Endothelial cell of umbilical vein (primary cell): ENCODE measurements around the gene PLXNA1. TPM values are rescaled to one million over a fixed set of nuclear protein-coding genes. Genes with fewer than 3 reads are reported as not detected.

ENCODE experiments used
- BruUV-seq: library from RNA; stranded (reverse); fragments of 400-500 nt; replicated peaks from 2 replicates; lab custom pipeline; 2021; lab: Mats Ljungman, UMichigan
- CTCF ChIA-PET: fragments of 300-600, 350-600 bp; sonication (Branson Sonifier 250); formaldehyde crosslinking; loops from one replicate; lab custom pipeline; 2021; ENCODE audit warnings: antibody characterized with exemption, inconsistent platforms; lab: Charles Lee
- POLR2A ChIA-PET: fragments of 300-600, 350-600 bp; sonication (Branson Sonifier 250); formaldehyde crosslinking; loops from one replicate; lab custom pipeline; 2021; ENCODE audit warnings: antibody characterized with exemption, inconsistent platforms; lab: Charles Lee
- DNase-seq: peaks from one replicate; pipeline ENCODE4 v3.0.0-alpha.2; 2011; ENCODE audit warnings: low read depth, low spot score
- FAIRE-seq: peaks from 2 replicates; lab custom pipeline; 2011; peaks lifted over from hg19 to GRCh38; lab: Jason Lieb, UNC
- H2AFZ ChIP-seq: 2 replicates; pipeline ENCODE4 v1.6.0; 2012; ENCODE audit warnings: low read depth, low read length, control low read depth, inconsistent platforms
- H3K27ac ChIP-seq: 2 replicates; pipeline ENCODE4 v1.5.1; 2011; ENCODE audit warnings: low read depth, mild to moderate bottlenecking, control low read depth, low read length, moderate library complexity; ENCODE audit not compliant: insufficient read depth
- H3K27me3 ChIP-seq, 2 experiments: 2 replicates each; pipeline versions ENCODE4 v1.6.0 to v1.6.1; 2011; ENCODE audit warnings: low read length in 2 of 2, mixed read lengths in 1 of 2; ENCODE audit not compliant: control insufficient read depth in 2 of 2, insufficient read depth in 2 of 2
- H3K36me3 ChIP-seq, 2 experiments: 2 replicates in 1 of 2; 3 replicates in 1 of 2; pipeline ENCODE4 v1.5.1; 2011; ENCODE audit warnings: low read length in 2 of 2, mild to moderate bottlenecking in 1 of 2, moderate library complexity in 1 of 2; ENCODE audit not compliant: control insufficient read depth in 2 of 2, insufficient read depth in 2 of 2; ENCODE audit errors: extremely low read depth in 1 of 2
- H3K4me1 ChIP-seq: 3 replicates; pipeline ENCODE4 v1.5.1; 2011; ENCODE audit warnings: mild to moderate bottlenecking, low read length; ENCODE audit not compliant: control insufficient read depth, insufficient read depth; ENCODE audit errors: extremely low read depth
- H3K4me2 ChIP-seq: 2 replicates; pipeline ENCODE4 v1.6.1; 2011; ENCODE audit warnings: low read length, control low read depth, mixed read lengths; ENCODE audit not compliant: insufficient read depth
- H3K4me3 ChIP-seq, 3 experiments: fragments of 200-600 bp in 1 of 3; sonication (generic), shearing (Covaris generic) in 1 of 3; replicated peaks in 1 of 3; 2 replicates each; pipeline ENCODE4 v1.5.1; 2011 to 2016; ENCODE audit warnings: control low read depth in 3 of 3, low read length in 3 of 3, mild to moderate bottlenecking in 2 of 3, inconsistent platforms in 1 of 3, low read depth in 1 of 3, moderate library complexity in 1 of 3; ENCODE audit not compliant: insufficient read depth in 1 of 3
- H3K79me2 ChIP-seq: 2 replicates; pipeline ENCODE4 v1.6.0; 2012; ENCODE audit warnings: low read length, inconsistent platforms; ENCODE audit not compliant: control insufficient read depth, insufficient read depth
- H3K9ac ChIP-seq: replicated peaks from 2 replicates; pipeline ENCODE3; 2011; ENCODE audit warnings: low read length, control low read depth; ENCODE audit not compliant: insufficient read depth; ENCODE audit errors: extremely low read depth
- H3K9me1 ChIP-seq: replicated peaks from 3 replicates; pipeline ENCODE4 v1.6.0; 2011; ENCODE audit warnings: mild to moderate bottlenecking, low read length; ENCODE audit not compliant: control insufficient read depth, insufficient read depth; ENCODE audit errors: extremely low read depth
- H3K9me3 ChIP-seq: replicated peaks from 2 replicates; pipeline ENCODE4 v1.5.1; 2012; ENCODE audit warnings: low read length, inconsistent platforms; ENCODE audit not compliant: control insufficient read depth, insufficient read depth
- H4K20me1 ChIP-seq: replicated peaks from 2 replicates; pipeline ENCODE3; 2011; ENCODE audit warnings: mild to moderate bottlenecking, low read length; ENCODE audit not compliant: control insufficient read depth, insufficient read depth; ENCODE audit errors: extremely low read depth
- EZH2 ChIP-seq: IDR thresholded peaks from 2 replicates; pipeline ENCODE4 v1.6.1; 2012; ENCODE audit warnings: borderline replicate concordance, low read depth, mild to moderate bottlenecking, moderate library complexity, low read length, inconsistent platforms; ENCODE audit not compliant: severe bottlenecking
- FOS ChIP-seq: IDR thresholded peaks from 2 replicates; pipeline ENCODE4 v1.6.1; 2011; ENCODE audit warnings: mild to moderate bottlenecking, low read length, moderate library complexity, borderline replicate concordance; ENCODE audit not compliant: insufficient read depth
- GATA2 ChIP-seq: IDR thresholded peaks from 2 replicates; pipeline ENCODE4 v1.7.0; 2011; ENCODE audit warnings: low read depth, mild to moderate bottlenecking, moderate library complexity, mixed read lengths, low read length; ENCODE audit not compliant: insufficient read length, insufficient read depth
- JUN ChIP-seq: IDR thresholded peaks from 2 replicates; pipeline ENCODE4 v1.6.1; 2011; ENCODE audit warnings: borderline replicate concordance, low read depth; ENCODE audit not compliant: insufficient read length, insufficient read depth
- MAX ChIP-seq: IDR thresholded peaks from 2 replicates; pipeline ENCODE4 v1.6.1; 2011; ENCODE audit not compliant: insufficient read depth, insufficient read length
- MYC ChIP-seq: IDR thresholded peaks from one replicate; pipeline ENCODE4 v1.6.1; 2011; ENCODE audit warnings: mild to moderate bottlenecking, low read depth, low read length
- POLR2A ChIP-seq: IDR thresholded peaks from 2 replicates; pipeline ENCODE4 v1.6.1; 2012; ENCODE audit warnings: low read depth, mild to moderate bottlenecking, control low read depth, low read length
- POLR2AphosphoS5 ChIP-seq: IDR thresholded peaks from 2 replicates; pipeline ENCODE4 v1.6.1; 2012; ENCODE audit warnings: low read depth, mild to moderate bottlenecking, control low read depth, low read length, moderate library complexity; ENCODE audit not compliant: insufficient read depth
- dilution Hi-C: fragments of 300-500 bp; cut with MboI; formaldehyde crosslinking; loops from one replicate; pipeline ENCODE4 v1.15.0; 2019; ENCODE audit warnings: low sequenced_read_pairs; ENCODE audit not compliant: extremely low pct_ligation_motif_present
- intact Hi-C: fragments of 100-400 bp; cut with micrococcal nuclease; formaldehyde crosslinking; loops from one replicate; pipeline ENCODE4 v1.10.0; 2022
- polyA plus RNA-seq, 4 experiments: library from polyadenylated mRNA; depleted of rRNA in 3 of 4; stranded (reverse) in 3 of 4; unstranded in 1 of 4; fragments of >200 nt; gene quantifications; 2 replicates each; pipeline versions ENCODE4 v1.2.1 to v1.2.3, GENCODE V29; 2011 to 2012; ENCODE audit warnings: missing spikeins in 1 of 4
- total RNA-seq: library from RNA; stranded (reverse); gene quantifications from 2 replicates; pipeline ENCODE4 v1.2.3, GENCODE V29; 2021
- TF ChIP-seq, protein P1 (sequence below), 2 donors: IDR thresholded peaks; 1 replicate in 1 of 2; 2 replicates in 1 of 2; pipeline ENCODE4 v1.5.1; 2011; ENCODE audit warnings: low read length in 2 of 2, mild to moderate bottlenecking in 2 of 2, moderate library complexity in 2 of 2, control low read depth in 1 of 2, inconsistent platforms in 1 of 2, low read depth in 1 of 2; ENCODE audit not compliant: insufficient read depth in 1 of 2; ENCODE audit errors: extremely low read depth in 1 of 2

Gene PLXNA1
- total and polyA plus RNA-seq, 2 donors (not counting 3 experiments of a cell fraction or from before 2014, with no cell fraction given): 14.1 to 18.4 TPM

- H3K4me2 ChIP-seq: no peak overlapping the region
- H3K9ac ChIP-seq: no peak overlapping the region
- H3K4me1 ChIP-seq: no peaks in the 10 kb centered on the region
- FAIRE-seq (no peak), DNase-seq (no peak)
- ChIA-PET POLR2A (no interaction called here), CTCF (no interaction called here)
- no peaks in the 10 kb centered on the region for H3K9me1 ChIP-seq
- dilution Hi-C loops (no loop called here), intact Hi-C loops (no loop called here)
- no peaks in the 10 kb centered on the region for H4K20me1 ChIP-seq
- peaks cover 0 to 3% of the 10 kb centered on the region in 2 experiments for H3K36me3 ChIP-seq
- no peak overlapping the region for H3K27ac ChIP-seq
- H3K27me3 ChIP-seq: no peaks in the 10 kb centered on the region
- no peaks in the 10 kb centered on the region for H3K9me3 ChIP-seq
- no peaks in the 10 kb centered on the region for H3K79me2 ChIP-seq
- BruUV-seq: no TSS peak
- H3K4me3 ChIP-seq: no peak overlapping the region
- TF ChIP-seq GATA2 (no peak), FOS (no peak), POLR2AphosphoS5 (no peak), POLR2A (no peak), MAX (no peak), MYC (no peak), EZH2 (no peak), JUN (no peak)
- TF ChIP-seq, protein P1, sequence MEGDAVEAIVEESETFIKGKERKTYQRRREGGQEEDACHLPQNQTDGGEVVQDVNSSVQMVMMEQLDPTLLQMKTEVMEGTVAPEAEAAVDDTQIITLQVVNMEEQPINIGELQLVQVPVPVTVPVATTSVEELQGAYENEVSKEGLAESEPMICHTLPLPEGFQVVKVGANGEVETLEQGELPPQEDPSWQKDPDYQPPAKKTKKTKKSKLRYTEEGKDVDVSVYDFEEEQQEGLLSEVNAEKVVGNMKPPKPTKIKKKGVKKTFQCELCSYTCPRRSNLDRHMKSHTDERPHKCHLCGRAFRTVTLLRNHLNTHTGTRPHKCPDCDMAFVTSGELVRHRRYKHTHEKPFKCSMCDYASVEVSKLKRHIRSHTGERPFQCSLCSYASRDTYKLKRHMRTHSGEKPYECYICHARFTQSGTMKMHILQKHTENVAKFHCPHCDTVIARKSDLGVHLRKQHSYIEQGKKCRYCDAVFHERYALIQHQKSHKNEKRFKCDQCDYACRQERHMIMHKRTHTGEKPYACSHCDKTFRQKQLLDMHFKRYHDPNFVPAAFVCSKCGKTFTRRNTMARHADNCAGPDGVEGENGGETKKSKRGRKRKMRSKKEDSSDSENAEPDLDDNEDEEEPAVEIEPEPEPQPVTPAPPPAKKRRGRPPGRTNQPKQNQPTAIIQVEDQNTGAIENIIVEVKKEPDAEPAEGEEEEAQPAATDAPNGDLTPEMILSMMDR (IDR thresholded peaks at IDR 0.05; ENCODE audit: extremely low read depth in 1 of 2, insufficient read depth in 1 of 2, low read depth in 1 of 2, low read length in 2 of 2): no peak
- H2AFZ ChIP-seq: no peak overlapping the region
Measured at GRCh38 chr3:127015282-127016042, 32.5 kb downstream of the PLXNA1 start.
